GM18867 (cell line): ENCODE measurements around the gene CPNE4.
A peak's percentile ranks its signal among the peaks of the same experiment; 100 is the strongest.

Source experiments
- ATAC-seq: cut with Tn5 transposase; IDR thresholded peaks from one replicate; pipeline ENCODE4 v1.9.1; 2021; ENCODE audit warnings: mild to moderate bottlenecking, moderate library complexity; ENCODE audit not compliant: unreplicated experiment

CPNE4 gene

DNA sequence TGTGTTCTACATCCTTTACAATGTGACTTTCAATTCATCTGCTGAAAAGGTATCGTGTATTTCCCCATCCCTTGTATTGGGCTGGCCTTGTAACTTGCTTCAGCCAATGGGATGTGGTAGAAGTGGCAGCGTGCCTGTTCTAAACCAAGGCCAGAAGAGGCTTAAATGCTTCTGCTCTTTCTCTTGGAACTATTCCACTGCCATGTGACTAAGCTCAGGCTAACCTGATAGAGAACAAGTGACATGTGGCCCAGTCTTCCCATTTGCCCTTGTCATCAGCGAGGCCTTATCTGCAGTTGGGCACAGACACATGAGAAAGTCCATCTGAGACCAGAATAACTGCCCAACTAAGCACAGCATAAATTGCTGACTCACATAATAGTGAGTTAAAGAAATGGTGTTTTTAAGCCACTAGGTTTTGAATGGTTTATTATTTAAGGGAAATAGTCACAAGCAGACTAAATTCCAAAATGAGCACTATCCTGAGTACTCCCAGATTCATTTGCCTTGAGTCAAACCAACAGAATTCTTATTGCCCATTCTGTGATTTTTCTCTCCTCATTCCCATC, 230.2 kb downstream of the CPNE4 start:
- no peak for ATAC-seq

DNA sequence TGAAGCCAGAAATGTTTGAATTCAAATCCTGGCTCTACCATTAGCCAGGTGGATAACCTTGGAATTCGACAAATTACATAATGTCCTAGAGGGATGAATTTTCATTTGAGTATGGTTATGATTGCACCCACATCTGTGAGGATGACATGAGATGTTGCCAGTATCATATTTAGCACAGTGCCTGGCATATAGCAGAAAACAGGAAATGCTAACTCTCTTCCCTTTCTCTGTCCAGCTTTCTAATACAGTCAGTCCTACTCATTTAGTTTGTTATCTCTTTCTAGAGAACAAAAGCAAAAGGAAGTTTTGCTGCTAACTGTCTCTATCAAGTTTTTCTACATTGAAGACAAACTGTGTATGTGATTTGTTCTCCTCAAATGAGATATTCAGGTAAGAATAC, 231.7 kb downstream of the CPNE4 start:
- no peak for ATAC-seq

DNA sequence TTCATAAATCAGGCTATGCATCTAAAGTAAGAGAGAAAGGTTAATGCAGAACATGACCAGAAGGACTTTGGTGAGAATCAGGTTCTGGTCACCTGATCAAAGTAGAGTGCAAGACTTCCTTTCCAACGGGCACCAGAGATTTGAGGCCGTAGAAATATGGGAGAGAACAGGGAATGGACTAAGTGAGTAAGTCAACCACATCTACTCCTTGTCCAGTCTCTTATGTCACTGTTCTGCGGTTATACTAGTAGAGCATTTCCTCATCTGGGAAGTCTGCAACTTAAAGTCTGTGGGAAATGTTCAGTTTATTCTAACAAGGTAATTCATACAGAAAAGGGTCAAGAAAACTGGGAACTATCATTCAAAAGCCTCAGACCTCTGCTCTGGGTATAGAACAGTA, 232.8 kb downstream of the CPNE4 start:
- no peak for ATAC-seq

GRCh38 chr3:131801566-131801965, 233.2 kb downstream of the CPNE4 start:
- no peak for ATAC-seq

DNA sequence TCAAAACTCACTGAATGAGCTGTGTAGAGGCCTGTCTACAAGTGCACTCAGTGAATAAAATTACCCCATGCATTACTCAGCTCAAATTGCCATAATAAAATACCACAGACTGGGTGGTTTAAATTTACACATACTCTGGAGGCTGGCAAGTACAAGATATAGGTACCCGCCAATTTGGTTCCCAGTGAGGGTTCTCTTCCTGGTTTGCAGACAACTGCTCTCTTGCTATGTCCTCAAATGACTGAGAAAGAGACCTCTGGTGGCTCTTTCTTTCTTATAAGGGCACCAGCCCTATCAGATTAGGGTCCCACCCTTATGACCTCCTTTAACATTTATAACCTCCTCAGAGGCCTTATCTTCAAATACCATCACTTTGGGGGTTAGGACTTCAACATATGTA, 237.0 kb downstream of the CPNE4 start:
- ATAC-seq: no peak

GRCh38 chr3:131796558-131797198, 238.1 kb downstream of the CPNE4 start:
- peak; percentile 83 for ATAC-seq

DNA sequence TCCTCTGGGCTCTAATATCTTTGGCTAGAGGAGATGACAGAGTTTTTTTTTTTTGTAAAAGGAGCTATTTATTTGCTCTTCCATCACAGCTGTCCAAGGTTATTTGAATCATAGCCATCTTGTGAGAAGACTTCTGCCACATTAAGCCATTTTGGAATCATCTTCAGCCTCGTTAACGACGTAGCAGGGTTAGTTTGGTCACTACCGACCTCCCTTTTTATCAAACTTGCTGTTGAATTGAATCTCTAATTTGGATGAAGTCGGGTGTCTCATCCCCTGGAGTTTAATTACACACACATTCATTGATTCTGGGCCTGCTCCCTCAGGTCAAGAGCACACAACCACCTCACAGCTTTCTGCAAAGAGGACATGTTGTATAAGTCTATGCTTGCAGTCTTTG, 238.7 kb downstream of the CPNE4 start:
- ATAC-seq: no peak

GRCh38 chr3:131795390-131796090, 239.3 kb downstream of the CPNE4 start:
- peak; percentile 44 for ATAC-seq

GRCh38 chr3:131794766-131795388, 239.9 kb downstream of the CPNE4 start:
- ATAC-seq: peak; percentile 58

- ATAC-seq: no peak
Measured at GRCh38 chr3:131793870-131794269, 240.9 kb downstream of the CPNE4 start.

DNA sequence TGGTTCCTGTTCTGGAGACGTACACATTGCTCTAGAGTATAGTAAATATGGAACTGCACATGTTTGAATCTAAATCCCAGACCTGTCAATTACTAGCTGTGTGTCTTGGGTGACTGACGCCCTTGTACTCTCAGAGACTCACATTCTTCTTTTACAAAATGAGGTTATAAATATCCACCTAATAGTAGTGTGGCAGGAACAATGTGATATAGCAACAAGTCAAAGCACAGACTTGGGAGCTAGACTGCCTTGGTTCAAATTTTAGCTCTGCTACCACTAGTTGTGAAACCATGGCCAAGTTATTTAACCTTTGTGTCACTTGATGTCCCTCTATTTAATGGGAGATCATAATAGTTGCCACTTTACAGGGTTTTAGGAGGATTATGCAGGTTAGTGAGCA, 245.6 kb downstream of the CPNE4 start:
- no peak for ATAC-seq

GRCh38 chr3:131786386-131786785, 248.4 kb downstream of the CPNE4 start:
- peak; percentile 77 for ATAC-seq

DNA sequence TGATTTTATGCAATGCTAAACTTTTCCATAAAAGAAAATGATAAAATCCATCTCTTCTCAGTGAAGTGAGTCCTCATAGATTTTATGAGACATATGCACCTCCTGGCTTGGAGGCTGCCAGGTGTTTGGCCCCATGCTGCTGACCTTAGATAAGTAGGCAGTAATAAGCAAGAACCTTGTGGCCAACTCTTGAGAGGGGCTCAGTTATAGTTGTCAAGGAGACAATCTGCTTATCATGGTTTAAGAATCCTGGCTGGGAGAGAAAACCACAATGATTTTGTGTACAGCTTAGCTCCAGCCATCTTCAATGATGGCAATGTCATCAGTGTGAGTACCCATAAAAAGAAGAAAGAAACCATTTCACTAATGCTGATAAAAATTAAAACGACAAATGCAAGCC, 252.1 kb downstream of the CPNE4 start:
- no peak for ATAC-seq

- no peak for ATAC-seq
Measured at GRCh38 chr3:131778526-131778925, 256.3 kb downstream of the CPNE4 start.

DNA sequence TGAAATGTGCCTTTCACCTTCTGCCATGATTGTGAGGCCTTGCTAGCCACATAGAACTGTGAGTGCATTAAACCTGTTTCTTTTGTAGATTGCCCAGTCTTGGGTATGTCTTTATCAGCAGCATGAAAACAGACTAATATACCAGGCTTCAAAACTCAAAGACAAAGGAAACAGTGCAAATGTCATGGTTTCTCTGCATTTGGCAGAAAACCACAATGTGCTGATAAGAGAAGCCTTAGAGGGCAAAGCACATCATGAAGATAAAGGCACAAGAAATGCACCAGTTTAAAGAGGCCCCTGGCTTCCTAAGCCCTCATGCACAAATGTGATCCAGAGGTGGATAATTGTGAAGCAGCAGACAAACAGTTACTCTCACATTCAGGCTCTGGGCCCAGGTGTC, 259.2 kb downstream of the CPNE4 start:
- no peak for ATAC-seq

GRCh38 chr3:131772269-131773026, 262.4 kb downstream of the CPNE4 start:
- no peak for ATAC-seq

- no peak for ATAC-seq
Measured at GRCh38 chr3:131762981-131763564, 271.7 kb downstream of the CPNE4 start.

- no peak for ATAC-seq
Measured at GRCh38 chr3:131756405-131756804, 278.4 kb downstream of the CPNE4 start.

DNA sequence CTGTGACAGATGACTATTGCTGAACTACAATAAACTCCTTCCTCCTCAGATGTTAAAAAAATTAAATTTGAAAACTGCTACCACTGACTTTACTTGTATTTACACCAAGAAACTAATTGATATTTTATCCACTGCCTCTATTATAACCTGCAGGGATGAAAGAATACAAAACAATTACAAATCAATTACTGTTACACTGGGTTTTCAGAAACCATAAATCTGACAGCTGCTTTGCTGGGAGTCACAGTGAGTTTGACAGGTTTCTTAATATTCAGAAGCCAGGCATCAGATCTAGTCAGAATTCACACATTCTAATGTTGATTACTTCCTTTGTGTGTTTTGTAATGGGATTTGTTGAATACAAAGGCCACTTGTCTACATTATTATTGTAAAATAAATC, 279.4 kb downstream of the CPNE4 start:
- ATAC-seq: no peak

GRCh38 chr3:131750256-131750655, 284.6 kb downstream of the CPNE4 start:
- no peak for ATAC-seq

DNA sequence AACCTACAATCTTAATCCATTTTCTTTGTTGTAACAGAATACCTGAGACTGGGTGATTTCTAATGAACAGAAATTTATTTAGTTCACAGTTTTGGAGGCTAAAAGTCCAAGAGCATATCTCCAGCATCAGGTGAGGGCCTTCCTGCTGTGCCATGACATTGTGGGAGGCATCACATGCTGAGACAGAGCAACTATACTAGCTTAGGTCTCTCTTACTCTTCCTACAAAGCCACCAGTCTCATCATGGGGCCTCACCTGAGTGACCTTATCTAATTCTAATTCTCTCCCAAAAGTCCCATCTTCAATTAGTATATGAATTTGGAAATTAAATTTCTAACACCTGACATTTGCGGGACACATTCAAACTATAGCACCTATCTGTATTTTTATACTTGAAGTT, 285.0 kb downstream of the CPNE4 start:
- ATAC-seq: no peak
